GM11168 (cell line): ENCODE measurements around the gene GMDS.
"Not testable (repeated sequence)": the region's sequence is repeated elsewhere in the genome, so short reads cannot be mapped to it uniquely, and the experiment has no call there.

Source experiments
- in situ Hi-C: fragments of 300-500 bp; cut with MboI; formaldehyde crosslinking; loops from one replicate; pipeline ENCODE4 v1.12.0; 2022; ENCODE audit warnings: low sequenced_read_pairs; ENCODE audit not compliant: unreplicated experiment

The GMDS gene

GRCh38 chr6:1774226-1774915 is 471.0 kb downstream of the GMDS start:
- in situ Hi-C loops = no loop called here

- in situ Hi-C loops = no loop called here
These were observed 471.7 kb downstream of the GMDS start for GRCh38 chr6:1773700-1774099.

GRCh38 chr6:1770968-1771723 is 474.3 kb downstream of the GMDS start:
- in situ Hi-C loops = no loop called here

- in situ Hi-C loops = no loop called here
These were observed 475.0 kb downstream of the GMDS start for GRCh38 chr6:1770435-1770843.

- in situ Hi-C loops = no loop called here
These were observed 477.7 kb downstream of the GMDS start for GRCh38 chr6:1767481-1768246.

- in situ Hi-C loops = no loop called here
These were observed 478.8 kb downstream of the GMDS start for GRCh38 chr6:1766654-1767053.

- in situ Hi-C loops = no loop called here
These were observed 480.1 kb downstream of the GMDS start for GRCh38 chr6:1765160-1765903.

- in situ Hi-C loops = no loop called here
These were observed 480.9 kb downstream of the GMDS start for GRCh38 chr6:1764397-1764987.

- in situ Hi-C loops = no loop called here
These were observed 482.0 kb downstream of the GMDS start for GRCh38 chr6:1763404-1763803.

GRCh38 chr6:1762203-1762602 is 483.2 kb downstream of the GMDS start:
- in situ Hi-C loops = no loop called here

GRCh38 chr6:1761477-1761877 is 483.9 kb downstream of the GMDS start:
- in situ Hi-C loops = no loop called here

- in situ Hi-C loops = no loop called here
These were observed 484.5 kb downstream of the GMDS start for GRCh38 chr6:1760876-1761275.

- in situ Hi-C loops = no loop called here
These were observed 485.5 kb downstream of the GMDS start for GRCh38 chr6:1759870-1760269.

- in situ Hi-C loops = no loop called here
These were observed 487.2 kb downstream of the GMDS start for GRCh38 chr6:1758076-1758679.

GRCh38 chr6:1757131-1757530 is 488.3 kb downstream of the GMDS start:
- in situ Hi-C loops = no loop called here

GRCh38 chr6:1756472-1757129 is 488.8 kb downstream of the GMDS start:
- in situ Hi-C loops = no loop called here

- in situ Hi-C loops = not testable (repeated sequence)
These were observed 494.3 kb downstream of the GMDS start for GRCh38 chr6:1751063-1751462.

- in situ Hi-C loops = no loop called here
These were observed 496.4 kb downstream of the GMDS start for GRCh38 chr6:1749041-1749440.

GRCh38 chr6:1747531-1747930 is 497.9 kb downstream of the GMDS start:
- in situ Hi-C loops = no loop called here
